PC-9 (cell line): ENCODE measurements around the gene ARHGAP5.

Experiments used
- EZH2 ChIP-seq: fragments of 200-600 bp; sonication (generic); IDR thresholded peaks from 2 replicates; pipeline ENCODE4 v1.8.0; 2017; ENCODE audit warnings: antibody characterized with exemption, low read depth
- TF ChIP-seq, protein P1 (sequence below): fragments of 200-600 bp; sonication (generic); conservative IDR thresholded peaks from 2 replicates; pipeline ENCODE4 v1.6.1; 2017; ENCODE audit warnings: mixed run types, antibody characterized with exemption, mild to moderate bottlenecking, moderate library complexity

GRCh38 chr14:32202998-32203882 lies 126.1 kb downstream of the ARHGAP5 start, which contains the start of gene RNU6-8:
- TF ChIP-seq, protein P1, sequence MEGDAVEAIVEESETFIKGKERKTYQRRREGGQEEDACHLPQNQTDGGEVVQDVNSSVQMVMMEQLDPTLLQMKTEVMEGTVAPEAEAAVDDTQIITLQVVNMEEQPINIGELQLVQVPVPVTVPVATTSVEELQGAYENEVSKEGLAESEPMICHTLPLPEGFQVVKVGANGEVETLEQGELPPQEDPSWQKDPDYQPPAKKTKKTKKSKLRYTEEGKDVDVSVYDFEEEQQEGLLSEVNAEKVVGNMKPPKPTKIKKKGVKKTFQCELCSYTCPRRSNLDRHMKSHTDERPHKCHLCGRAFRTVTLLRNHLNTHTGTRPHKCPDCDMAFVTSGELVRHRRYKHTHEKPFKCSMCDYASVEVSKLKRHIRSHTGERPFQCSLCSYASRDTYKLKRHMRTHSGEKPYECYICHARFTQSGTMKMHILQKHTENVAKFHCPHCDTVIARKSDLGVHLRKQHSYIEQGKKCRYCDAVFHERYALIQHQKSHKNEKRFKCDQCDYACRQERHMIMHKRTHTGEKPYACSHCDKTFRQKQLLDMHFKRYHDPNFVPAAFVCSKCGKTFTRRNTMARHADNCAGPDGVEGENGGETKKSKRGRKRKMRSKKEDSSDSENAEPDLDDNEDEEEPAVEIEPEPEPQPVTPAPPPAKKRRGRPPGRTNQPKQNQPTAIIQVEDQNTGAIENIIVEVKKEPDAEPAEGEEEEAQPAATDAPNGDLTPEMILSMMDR, result no peak
- TF ChIP-seq EZH2, result no peak
